DND-41 (cell line): ENCODE measurements around the gene KIF17.

Experiments used
- ATAC-seq: fragments of 200-7000 bp; cut with Tn5 transposase; 3 replicates; pipeline ENCODE4 v1.9.1; 2021; ENCODE audit warnings: low read depth; ENCODE audit not compliant: insufficient read depth
- DNase-seq: peaks from one replicate; pipeline ENCODE4 v3.0.0-alpha.2; 2020
- H2AFZ ChIP-seq: 2 replicates; pipeline ENCODE4 v1.6.0; 2012; ENCODE audit warnings: low read depth, low read length
- H3K27ac ChIP-seq: 2 replicates; pipeline ENCODE4 v1.5.1; 2012; ENCODE audit warnings: low read length, inconsistent platforms
- H3K27me3 ChIP-seq: fragments of 200-600 bp; sonication (generic); 2 replicates; pipeline ENCODE4 v1.6.0; 2012; ENCODE audit warnings: low read length, mild to moderate bottlenecking, inconsistent platforms; ENCODE audit not compliant: insufficient read depth, poor library complexity
- H3K36me3 ChIP-seq: 2 replicates; pipeline ENCODE4 v1.5.1; 2012; ENCODE audit warnings: low read length, inconsistent platforms; ENCODE audit not compliant: insufficient read depth
- H3K4me1 ChIP-seq: 2 replicates; pipeline ENCODE4 v1.5.1; 2012; ENCODE audit warnings: mild to moderate bottlenecking, low read length; ENCODE audit not compliant: insufficient read depth
- H3K4me2 ChIP-seq: 2 replicates; pipeline ENCODE4 v1.6.0; 2012; ENCODE audit warnings: mild to moderate bottlenecking, moderate library complexity, low read length, inconsistent platforms; ENCODE audit not compliant: insufficient read depth
- H3K4me3 ChIP-seq, 2 experiments: fragments of 200-600 bp in 1 of 2; shearing (Covaris generic) in 1 of 2; 2 replicates each; pipeline ENCODE4 v1.5.1; 2012 to 2016; ENCODE audit warnings: inconsistent platforms in 2 of 2, low read length in 2 of 2, mild to moderate bottlenecking in 2 of 2, low read depth in 1 of 2, moderate library complexity in 1 of 2
- H3K79me2 ChIP-seq: 2 replicates; pipeline ENCODE4 v1.6.0; 2012; ENCODE audit warnings: low read length, inconsistent platforms; ENCODE audit not compliant: insufficient read depth
- H3K9ac ChIP-seq: 2 replicates; pipeline ENCODE4 v1.6.0; 2012; ENCODE audit warnings: low read depth, mild to moderate bottlenecking, inconsistent platforms, low read length, moderate library complexity
- H3K9me3 ChIP-seq: 2 replicates; pipeline ENCODE4 v1.5.1; 2012; ENCODE audit warnings: low read length, moderate library complexity, mild to moderate bottlenecking, inconsistent platforms; ENCODE audit not compliant: insufficient read depth, severe bottlenecking
- H4K20me1 ChIP-seq: 2 replicates; pipeline ENCODE4 v1.6.0; 2012; ENCODE audit warnings: low read length; ENCODE audit not compliant: insufficient read depth
- CTCF ChIP-seq: IDR thresholded peaks from 2 replicates; pipeline ENCODE4 v1.5.1; 2012; ENCODE audit warnings: borderline replicate concordance, low read length, moderate library complexity, mild to moderate bottlenecking; ENCODE audit not compliant: poor library complexity, severe bottlenecking; ENCODE audit errors: extremely low read depth
- EZH2 ChIP-seq: IDR thresholded peaks from 3 replicates; pipeline ENCODE4 v1.6.1; 2012; ENCODE audit warnings: borderline replicate concordance, low read depth, mild to moderate bottlenecking, moderate library complexity, low read length, inconsistent platforms; ENCODE audit not compliant: severe bottlenecking

The KIF17 gene

GRCh38 chr1:20701847-20702246 lies 16.0 kb downstream of the KIF17 start:
- ATAC-seq, result no peak
- Histone ChIP-seq H2AFZ (no peak overlapping the region), H3K4me1 (peaks cover 6% of the 10 kb centered on the region), H3K4me2 (no peak overlapping the region), H3K4me3 (no peak overlapping the region), H3K9me3 (no peaks in the 10 kb centered on the region), H3K36me3 (no peaks in the 10 kb centered on the region), H3K27me3 (no peaks in the 10 kb centered on the region), H3K79me2 (no peaks in the 10 kb centered on the region), H3K27ac (no peak overlapping the region), H3K9ac (no peak overlapping the region), H4K20me1 (no peaks in the 10 kb centered on the region)
- TF ChIP-seq CTCF, result no peak
- no peak for TF ChIP-seq EZH2
- DNase-seq, result no peak

GRCh38 chr1:20701446-20701845 lies 16.4 kb downstream of the KIF17 start:
- H2AFZ ChIP-seq, result no peak overlapping the region
- no peaks in the 10 kb centered on the region for H3K9me3 ChIP-seq
- no peak for DNase-seq
- no peak for TF ChIP-seq EZH2
- no peak for TF ChIP-seq CTCF
- no peak overlapping the region for H3K27ac ChIP-seq
- no peak overlapping the region for H3K9ac ChIP-seq
- H3K4me2 ChIP-seq, result no peak overlapping the region
- H3K4me1 ChIP-seq, result peaks cover 10% of the 10 kb centered on the region
- H3K4me3 ChIP-seq, result no peak overlapping the region
- H4K20me1 ChIP-seq, result no peaks in the 10 kb centered on the region
- no peak for ATAC-seq
- no peaks in the 10 kb centered on the region for H3K36me3 ChIP-seq
- no peaks in the 10 kb centered on the region for H3K79me2 ChIP-seq
- no peaks in the 10 kb centered on the region for H3K27me3 ChIP-seq

- ATAC-seq, result no peak
- DNase-seq, result no peak
- no peak overlapping the region for H2AFZ ChIP-seq
Observed at GRCh38 chr1:20700636-20701215, 17.1 kb downstream of the KIF17 start.

More at GRCh38 chr1:20700636-20701215, 17.1 kb downstream of the KIF17 start:
- Histone ChIP-seq H3K27ac (no peak overlapping the region), H3K4me1 (peaks cover 16% of the 10 kb centered on the region), H4K20me1 (no peaks in the 10 kb centered on the region), H3K27me3 (no peaks in the 10 kb centered on the region), H3K4me2 (no peak overlapping the region), H3K9ac (no peak overlapping the region), H3K36me3 (no peaks in the 10 kb centered on the region), H3K4me3 (no peak overlapping the region), H3K79me2 (no peaks in the 10 kb centered on the region), H3K9me3 (no peaks in the 10 kb centered on the region)
- TF ChIP-seq EZH2 (no peak), CTCF (no peak)
